ENCODE measurements around the gene MEX3A.

Gene MEX3A

GRCh38 chr1:156104065-156104810 is 22.0 kb upstream of the MEX3A start:
- DNase-seq: peak; percentile 66

- peak; percentile 11 for DNase-seq
Observed at GRCh38 chr1:156103521-156103947, 21.3 kb upstream of the MEX3A start.

- peak; percentile 21 for DNase-seq
Observed at GRCh38 chr1:156102633-156103511, 20.6 kb upstream of the MEX3A start.

- no peak for DNase-seq
Observed at GRCh38 chr1:156101880-156102279, 19.6 kb upstream of the MEX3A start.

GRCh38 chr1:156100205-156100995 is 18.1 kb upstream of the MEX3A start:
- no peak for DNase-seq

- DNase-seq: no peak
Observed at GRCh38 chr1:156099282-156099681, 17.0 kb upstream of the MEX3A start.

- no peak for DNase-seq
Observed at GRCh38 chr1:156098784-156099183, 16.5 kb upstream of the MEX3A start.

GRCh38 chr1:156097499-156098178 is 15.4 kb upstream of the MEX3A start:
- DNase-seq: no peak

GRCh38 chr1:156096640-156097391 is 14.6 kb upstream of the MEX3A start:
- DNase-seq: peak; percentile 61

GRCh38 chr1:156095906-156096508 is 13.7 kb upstream of the MEX3A start:
- DNase-seq: no peak

- DNase-seq: no peak
Observed at GRCh38 chr1:156091610-156092009, 9.3 kb upstream of the MEX3A start.

GRCh38 chr1:156090840-156091188 is 8.5 kb upstream of the MEX3A start:
- peak; percentile 60 for DNase-seq

- DNase-seq: no peak
Observed at GRCh38 chr1:156090138-156090839, 8.0 kb upstream of the MEX3A start.

- no peak for DNase-seq
Observed at GRCh38 chr1:156089704-156090103, 7.4 kb upstream of the MEX3A start.

GRCh38 chr1:156086256-156086662 is 4.0 kb upstream of the MEX3A start:
- no peak for DNase-seq

GRCh38 chr1:156083800-156084790 is 1.8 kb upstream of the MEX3A start:
- DNase-seq: no peak

GRCh38 chr1:156081917-156082308 is 352 bp downstream of the MEX3A start:
- peak; percentile 59 for DNase-seq

GRCh38 chr1:156081180-156081916 is 917 bp downstream of the MEX3A start:
- peak; percentile 75 for DNase-seq
